GM12891 (cell line): ENCODE results near the gene HNRNPAB.
A peak's percentile ranks its signal among the peaks of the same experiment; 100 is the strongest.

Experiments
- DNase-seq: peaks from one replicate; pipeline ENCODE4 v3.0.0; 2011; ENCODE audit warnings: low spot score; ENCODE audit not compliant: insufficient read length
- FAIRE-seq: peaks from 2 replicates; lab custom pipeline; 2011; peaks lifted over from hg19 to GRCh38; lab: Jason Lieb, UNC
- PAX5 ChIP-seq: IDR thresholded peaks from 2 replicates; pipeline ENCODE4 v1.6.1; 2011; ENCODE audit warnings: low read length, moderate library complexity, mild to moderate bottlenecking; ENCODE audit not compliant: insufficient read depth, severe bottlenecking
- POLR2A ChIP-seq: IDR thresholded peaks from 2 replicates; pipeline ENCODE4 v1.6.1; 2011; ENCODE audit warnings: low read depth, low read length, control low read depth
- POLR2AphosphoS5 ChIP-seq: IDR thresholded peaks from 2 replicates; pipeline ENCODE4 v1.6.1; 2011; ENCODE audit warnings: low read depth, low read length, control low read depth
- POU2F2 ChIP-seq: IDR thresholded peaks from 2 replicates; pipeline ENCODE4 v1.6.1; 2011; ENCODE audit warnings: low read depth, mild to moderate bottlenecking, control low read depth, low read length, moderate library complexity
- SPI1 ChIP-seq: IDR thresholded peaks from 2 replicates; pipeline ENCODE4 v1.6.1; 2011; ENCODE audit warnings: low read depth, low read length, control low read depth
- TAF1 ChIP-seq: IDR thresholded peaks from 2 replicates; pipeline ENCODE4 v1.6.1; 2011; ENCODE audit warnings: low read depth, low read length, control low read depth

The HNRNPAB gene

GRCh38 chr5:178215280-178216002 is 11.1 kb downstream of the HNRNPAB start:
- FAIRE-seq (no peak), DNase-seq (no peak)
- TF ChIP-seq POU2F2 (no peak), POLR2A (peak; percentile 50; the same call in 1 of the 2 replicates), POLR2AphosphoS5 (peak; percentile 72; the same call in 1 of the 2 replicates)

- no peak for DNase-seq
- FAIRE-seq: no peak
- TF ChIP-seq POLR2AphosphoS5: no peak
- no peak for TF ChIP-seq POLR2A
- no peak for TF ChIP-seq POU2F2
- TF ChIP-seq TAF1: no peak
- TF ChIP-seq SPI1: no peak
- TF ChIP-seq PAX5: no peak
Observed at GRCh38 chr5:178216088-178216534, 11.8 kb downstream of the HNRNPAB start.

DNA sequence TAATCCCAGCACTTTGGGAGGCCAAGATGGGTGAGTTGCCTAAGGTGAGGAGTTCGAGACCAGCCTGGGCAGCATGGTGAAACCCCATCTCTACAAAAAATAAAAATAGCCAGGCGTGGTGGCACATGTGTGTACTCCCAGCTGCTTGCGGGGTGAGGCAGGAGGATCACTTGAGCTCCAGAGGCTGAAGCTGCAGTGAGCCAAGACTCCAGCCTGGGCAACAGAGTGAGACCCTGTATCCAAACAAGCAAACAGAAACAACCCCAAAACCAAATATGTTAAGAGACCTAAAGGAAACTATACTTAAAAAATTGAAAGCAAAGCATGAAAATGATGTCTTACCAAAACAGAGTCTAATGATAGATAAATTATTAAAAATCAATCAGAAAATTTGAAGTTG is 12.4 kb downstream of the HNRNPAB start:
- DNase-seq (no peak), FAIRE-seq (no peak)
- TF ChIP-seq SPI1: no peak
- no peak for TF ChIP-seq POLR2A
- TF ChIP-seq PAX5: no peak
- no peak for TF ChIP-seq TAF1
- TF ChIP-seq POU2F2: no peak

DNA sequence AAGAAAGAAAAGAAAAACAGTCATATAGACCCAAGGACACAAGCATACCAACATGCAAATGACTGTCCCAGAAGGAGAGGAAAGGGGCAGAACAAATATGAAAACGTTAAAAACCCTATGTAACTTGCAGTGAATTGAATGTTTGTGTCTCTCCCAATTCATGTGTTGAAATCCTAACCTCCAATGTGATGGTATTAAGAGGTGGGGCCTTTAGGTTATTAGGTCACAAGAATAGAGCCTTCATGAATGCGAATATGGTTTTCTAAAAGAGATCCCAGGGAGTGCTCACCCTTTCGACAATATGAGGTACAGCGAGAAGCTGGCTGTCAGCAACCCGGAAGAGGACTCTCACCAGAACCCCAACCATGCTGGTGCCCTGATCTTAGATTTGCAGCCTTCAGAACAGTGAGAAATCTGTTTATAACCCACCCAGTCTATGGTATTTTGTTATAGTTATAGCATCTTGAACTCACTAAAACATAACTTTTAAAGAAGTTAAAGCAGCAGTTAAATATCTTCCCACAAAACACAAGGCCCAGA is 14.0 kb downstream of the HNRNPAB start:
- FAIRE-seq (no peak), DNase-seq (no peak)
- TF ChIP-seq TAF1 (no peak), SPI1 (no peak), POLR2AphosphoS5 (peak; percentile 41; the same call in 1 of the 2 replicates)

- FAIRE-seq: no peak
- TF ChIP-seq SPI1: no peak
- TF ChIP-seq POLR2A: no peak
- no peak for TF ChIP-seq PAX5
- no peak for TF ChIP-seq POU2F2
- no peak for TF ChIP-seq POLR2AphosphoS5
- TF ChIP-seq TAF1: no peak
- no peak for DNase-seq
Observed at GRCh38 chr5:178218827-178219226, 14.5 kb downstream of the HNRNPAB start.

DNA sequence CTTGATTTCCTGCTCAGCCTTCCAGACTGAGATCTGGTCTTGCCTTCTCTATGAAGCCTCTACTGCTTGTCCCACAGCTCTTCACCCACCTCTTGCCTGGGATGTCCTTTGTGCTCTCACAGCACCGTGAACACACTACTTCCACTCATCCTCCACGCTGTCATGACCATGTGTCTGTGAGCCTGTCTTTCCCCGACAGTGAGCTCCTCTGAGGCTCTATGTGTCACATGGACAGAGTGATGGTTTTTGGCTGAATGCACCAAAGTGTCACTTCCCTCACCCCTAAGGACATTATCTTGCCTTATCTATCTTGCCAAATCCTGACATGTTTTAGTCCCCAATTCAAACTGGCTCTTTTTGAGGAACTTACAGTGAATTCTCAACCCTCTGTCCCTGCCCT is 16.9 kb downstream of the HNRNPAB start:
- FAIRE-seq: no peak
- no peak for TF ChIP-seq PAX5
- DNase-seq: no peak

DNA sequence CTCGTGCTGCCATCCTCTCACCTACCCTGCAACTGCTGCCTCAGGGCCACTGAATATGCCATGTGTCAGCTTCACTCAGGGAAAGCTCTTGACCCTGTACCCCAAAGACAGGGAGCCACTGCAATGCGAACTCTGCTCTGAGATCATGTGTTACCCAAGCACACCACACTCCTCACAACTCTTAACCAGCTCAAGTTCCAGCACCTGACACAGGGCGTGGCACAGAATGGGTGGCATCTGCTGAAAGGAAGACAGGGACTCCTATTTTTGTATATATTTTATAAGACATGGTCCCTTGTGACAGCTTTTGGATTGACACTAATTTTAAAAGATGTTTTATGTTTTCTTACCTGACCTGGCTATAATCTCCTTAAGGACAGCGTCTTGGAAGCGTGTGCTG is 17.5 kb downstream of the HNRNPAB start:
- TF ChIP-seq SPI1 (no peak), PAX5 (no peak), POLR2A (no peak), POLR2AphosphoS5 (no peak), TAF1 (no peak), POU2F2 (no peak)
- FAIRE-seq: no peak

DNA sequence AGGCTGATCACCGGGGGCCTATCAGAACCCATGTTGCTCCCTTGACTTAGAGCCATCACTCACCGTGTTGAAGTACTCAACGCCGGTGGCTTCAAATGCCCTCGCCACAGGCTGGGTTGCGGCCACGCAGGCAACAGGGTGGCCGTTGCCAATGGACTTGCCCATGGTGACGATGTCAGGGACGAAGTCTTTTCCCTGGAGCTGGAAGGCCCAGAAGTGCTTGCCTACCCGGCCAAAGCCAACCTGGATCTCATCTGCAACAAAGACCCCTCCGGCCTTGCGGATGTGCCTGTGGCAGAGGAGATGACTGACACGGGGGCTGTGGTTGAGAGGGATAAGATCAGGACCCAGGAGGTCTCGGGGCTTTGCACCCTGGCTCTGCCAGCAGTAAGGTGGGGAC is 18.0 kb downstream of the HNRNPAB start:
- FAIRE-seq (no peak), DNase-seq (no peak)
- no peak for TF ChIP-seq SPI1

More for the DNA sequence above, 17.5 kb downstream of the HNRNPAB start:
- DNase-seq: no peak

- TF ChIP-seq SPI1: no peak
- no peak for TF ChIP-seq PAX5
- TF ChIP-seq POLR2A: no peak
- TF ChIP-seq POU2F2: no peak
- TF ChIP-seq POLR2AphosphoS5: no peak
- TF ChIP-seq TAF1: no peak
- no peak for FAIRE-seq
- DNase-seq: no peak
Observed at GRCh38 chr5:178223196-178223773, 19.0 kb downstream of the HNRNPAB start.

- DNase-seq (no peak), FAIRE-seq (no peak)
- TF ChIP-seq POU2F2: 0 out of 2 replicates have a peak, but pooled peaks have one; percentile 37
- no peak for TF ChIP-seq POLR2AphosphoS5
Observed at GRCh38 chr5:178223828-178224335, 19.5 kb downstream of the HNRNPAB start.
